K562 (cell line): Measurements from ENCODE around the gene CCDC136. TPM values are rescaled to one million over a fixed set of nuclear protein-coding genes. Genes with fewer than 3 reads are reported as not detected.

Experiments used
- ATAC-seq: fragments of 200-7000 bp; cut with Tn5 transposase; 3 replicates; pipeline ENCODE4 v1.9.1; 2020; ENCODE audit warnings: moderate library complexity
- BruUV-seq: library from RNA; stranded (reverse); fragments of 400-500 nt; replicated peaks from 2 replicates; lab custom pipeline; 2021; lab: Mats Ljungman, UMichigan
- CTCF ChIA-PET: fragments of 300-600 bp; formaldehyde crosslinking; extraction: SDS; loops from one replicate; lab custom pipeline; 2021; ENCODE audit warnings: low intra/inter-chr PET ratio; lab: Yijun Ruan, JAX
- POLR2A ChIA-PET: fragments of 300-600, 350-650 bp; sonication (Branson Sonifier 250); formaldehyde crosslinking; extraction: SDS; loops from one replicate; lab custom pipeline; 2021; ENCODE audit warnings: antibody characterized with exemption, inconsistent platforms; lab: Yijun Ruan, JAX
- DNase-seq, 4 experiments: peaks; one replicate each; pipeline versions ENCODE4 v3.0.0 to v3.0.0-alpha.2; 2011 to 2018; ENCODE audit warnings: low spot score in 3 of 4, mixed read lengths in 3 of 4; ENCODE audit errors: extremely low read depth in 1 of 4
- FAIRE-seq: peaks from 2 replicates; lab custom pipeline; 2011; peaks lifted over from hg19 to GRCh38; lab: Jason Lieb, UNC
- H2AFZ ChIP-seq: 2 replicates; pipeline ENCODE4 v1.6.0; 2011; ENCODE audit warnings: low read depth, low read length, control low read depth, inconsistent platforms
- H3K27ac ChIP-seq: fragments of 200-600 bp; 3 replicates; pipeline ENCODE4 v1.8.0; 2011; ENCODE audit warnings: low read depth, mild to moderate bottlenecking, control low read depth, inconsistent platforms, low read length, moderate library complexity, mixed read lengths; ENCODE audit errors: extremely low read depth
- H3K27me3 ChIP-seq, 2 experiments: fragments of 300-600 bp in 1 of 2; 2 replicates in 1 of 2; 3 replicates in 1 of 2; pipeline versions ENCODE4 v1.6.0 to v1.8.0; 2011; ENCODE audit warnings: inconsistent platforms in 2 of 2, low read length in 2 of 2, mild to moderate bottlenecking in 1 of 2, mixed read lengths in 1 of 2, moderate library complexity in 1 of 2; ENCODE audit not compliant: control insufficient read depth in 2 of 2, insufficient read depth in 2 of 2
- H3K36me3 ChIP-seq: fragments of 300-600 bp; 3 replicates; pipeline ENCODE4 v1.8.0; 2011; ENCODE audit warnings: mild to moderate bottlenecking, low read length, inconsistent platforms; ENCODE audit not compliant: control insufficient read depth, insufficient read depth
- H3K4me1 ChIP-seq, 2 experiments: fragments of 200-600 bp in 1 of 2; replicated peaks in 1 of 2; 2 replicates in 1 of 2; 3 replicates in 1 of 2; pipeline versions ENCODE4 v1.5.1 to v1.8.0; 2011; ENCODE audit warnings: inconsistent platforms in 2 of 2, low read length in 2 of 2, mild to moderate bottlenecking in 1 of 2, mixed read lengths in 1 of 2, moderate library complexity in 1 of 2; ENCODE audit not compliant: control insufficient read depth in 2 of 2, insufficient read depth in 2 of 2
- H3K4me2 ChIP-seq: 2 replicates; pipeline ENCODE4 v1.6.1; 2011; ENCODE audit warnings: low read length, control low read depth, inconsistent platforms, mixed read lengths; ENCODE audit not compliant: insufficient read depth
- H3K4me3 ChIP-seq: fragments of 200-600 bp; sonication (generic), shearing (Covaris generic); 2 replicates; pipeline ENCODE4 v1.5.1; 2016; ENCODE audit warnings: control low read depth, inconsistent platforms
- H3K79me2 ChIP-seq: fragments of 200-600 bp; 3 replicates; pipeline ENCODE4 v1.8.0; 2011; ENCODE audit warnings: low read length, inconsistent platforms; ENCODE audit not compliant: control insufficient read depth, insufficient read depth
- H3K9ac ChIP-seq, 2 experiments: 2 replicates each; pipeline versions ENCODE4 v1.6.0 to v1.6.1; 2011; ENCODE audit warnings: low read depth in 2 of 2, low read length in 2 of 2, control low read depth in 1 of 2, inconsistent platforms in 1 of 2, mild to moderate bottlenecking in 1 of 2, mixed read lengths in 1 of 2; ENCODE audit not compliant: insufficient read depth in 1 of 2
- H3K9me1 ChIP-seq: one replicate; pipeline ENCODE4 v1.6.0; 2011; ENCODE audit warnings: inconsistent platforms, mild to moderate bottlenecking, low read length, moderate library complexity; ENCODE audit not compliant: control insufficient read depth, insufficient read depth
- H3K9me3 ChIP-seq: replicated peaks from 2 replicates; pipeline ENCODE4 v1.5.1; 2011; ENCODE audit warnings: low read depth, low read length, inconsistent platforms; ENCODE audit not compliant: control insufficient read depth, insufficient read depth
- H4K20me1 ChIP-seq: replicated peaks from 2 replicates; pipeline ENCODE4 v1.6.1; 2011; ENCODE audit warnings: low read length, inconsistent platforms, mixed read lengths; ENCODE audit not compliant: control insufficient read depth, insufficient read depth
- BCOR ChIP-seq: fragments of 450-650 bp; IDR thresholded peaks from 2 replicates; pipeline ENCODE4 v1.6.1; 2016
- KDM1A ChIP-seq, 2 experiments: fragments of 450-650 bp; IDR thresholded peaks; 2 replicates each; pipeline ENCODE4 v1.6.1; 2016; ENCODE audit warnings: mild to moderate bottlenecking in 2 of 2
- MYBL2 ChIP-seq, 2 experiments: fragments of 450-650 bp in 1 of 2; sonication (generic) in 1 of 2; formaldehyde crosslinking in 1 of 2; IDR thresholded peaks; 2 replicates each; pipeline versions ENCODE4 v1.6.1 to v1.8.1; 2017 to 2022; ENCODE audit warnings: borderline replicate concordance in 1 of 2, inconsistent platforms in 1 of 2, low read depth in 1 of 2, mild to moderate bottlenecking in 1 of 2, missing genetic modification reagents in 1 of 2, moderate library complexity in 1 of 2
- PRMT5 ChIP-seq: sonication (generic); formaldehyde crosslinking; IDR thresholded peaks from 2 replicates; pipeline ENCODE4 v1.5.0; 2020; ENCODE audit warnings: missing genetic modification reagents
- RBFOX2 ChIP-seq: fragments of 200-400 bp; formaldehyde crosslinking; IDR thresholded peaks from 2 replicates; pipeline ENCODE4 v1.6.1; 2017; ENCODE audit warnings: low read depth, mild to moderate bottlenecking, low read length, moderate library complexity
- SNIP1 ChIP-seq: fragments of 450-650 bp; IDR thresholded peaks from 2 replicates; pipeline ENCODE4 v1.7.1; 2017; ENCODE audit warnings: low read depth, mild to moderate bottlenecking
- ZFP36 ChIP-seq: fragments of 150-350 bp; IDR thresholded peaks from 2 replicates; pipeline ENCODE4 v1.6.1; 2018; ENCODE audit warnings: low read length, low read depth; ENCODE audit not compliant: partially characterized antibody
- WGBS: fragments of 100-300 bp; shearing (Covaris generic); methylation state at CpG from one replicate; pipeline ENCODE4 v1.1.6; 2016; ENCODE audit warnings: low coverage, mixed read lengths; ENCODE audit not compliant: insufficient coverage; ENCODE audit errors: missing lambda C conversion rate; 5-methylcytosine and 5-hydroxymethylcytosine counted together
- in situ Hi-C: fragments of 300-500 bp; cut with MboI; formaldehyde crosslinking; loops from 4 replicates; pipeline ENCODE4 v1.15.0; 2018; ENCODE audit warnings: inconsistent platforms, mixed read lengths
- intact Hi-C: fragments of 100-400 bp; cut with micrococcal nuclease; formaldehyde crosslinking; loops from 2 replicates; pipeline ENCODE4 v1.14.2; 2022
- polyA plus RNA-seq, 8 experiments: library from polyadenylated mRNA; depleted of rRNA in 4 of 8; stranded (reverse) in 5 of 8; unstranded in 3 of 8; fragments of >200 nt; fragmentation: Nextera tagmentation in 2 of 8; fragmentation: Illumina TruSeq in 1 of 8; extraction: Ambion mirVana in 2 of 8; extraction: Trizol in 1 of 8; gene quantifications; 2 replicates each; pipeline versions ENCODE4 v1.2.1 to v1.2.3, GENCODE V29; 2011 to 2014; ENCODE audit warnings: inconsistent platforms in 1 of 8, missing spikeins in 1 of 8
- total RNA-seq, 7 experiments: library from RNA; depleted of rRNA in 6 of 7; stranded (reverse); fragments of >200 nt in 6 of 7; fragmentation: Illumina TruSeq in 2 of 7; extraction: Trizol in 2 of 7; gene quantifications; 2 replicates each; pipeline versions ENCODE4 v1.2.1 to v1.2.3, GENCODE V29; 2011 to 2021; ENCODE audit warnings: low replicate concordance in 1 of 7

The CCDC136 gene
- total and polyA plus RNA-seq, 9 of the 15 experiments (the other 6 are each of a cell fraction or from before 2014, with no cell fraction given): 2.4 to 40.8 (median 26.5) TPM

GRCh38 chr7:128835790-128836641 is 44.2 kb downstream of the CCDC136 start:
- WGBS: 90% methylated on average over 14 of the region's 14 CpGs
- no TSS peak for BruUV-seq
- Histone ChIP-seq H3K27ac (no peak overlapping the region), H3K9me3 (no peaks in the 10 kb centered on the region), H4K20me1 (0 out of 2 replicates have a peak, but pooled peaks cover 4% of the 10 kb centered on the region), H3K36me3 (peaks cover 82% of the 10 kb centered on the region; the same call in 2 of the 3 replicates), H3K4me2 (no peak overlapping the region), H3K9me1 (no peaks in the 10 kb centered on the region), H3K27me3 (no peaks in the 10 kb centered on the region), H3K79me2 (peaks cover 38% of the 10 kb centered on the region), H3K4me3 (no peak overlapping the region), H3K9ac (peak overlapping the region in 1 of 2 experiments; percentile 54; a peak in 2 of 4 replicates), H3K4me1 (peaks cover 16 to 68% of the 10 kb centered on the region in 2 experiments), H2AFZ (no peak overlapping the region)
- DNase-seq: no peak
- CTCF ChIA-PET: no interaction called here
- FAIRE-seq: no peak
- no peak for ATAC-seq
- in situ Hi-C loops (no loop called here), intact Hi-C loops (no loop called here)
- peak; percentile 55 for TF ChIP-seq RBFOX2
- TF ChIP-seq MYBL2 (IDR thresholded peaks at IDR 0.05; ENCODE audit: low read depth): no peak
- no peak for TF ChIP-seq MYBL2 (CRISPR knock-in tag; IDR thresholded peaks at IDR 0.05; ENCODE audit: borderline replicate concordance)
- no peak for TF ChIP-seq SNIP1
- TF ChIP-seq PRMT5 (CRISPR knock-in tag): 0 out of 2 replicates have a peak, but pooled peaks have one; percentile 3
- peak; percentile 58; the same call in 1 of the 2 replicates for TF ChIP-seq BCOR
- peak in 1 of 2 experiments; percentile 24; a peak in 1 of 4 replicates for TF ChIP-seq KDM1A (IDR thresholded peaks at IDR 0.05)
- TF ChIP-seq ZFP36: peak; percentile 74
- POLR2A ChIA-PET: interaction anchor here (0.6 to 1.8 kb wide), 14 partner anchors 8 to 138 kb away, joined by 3 to 7 read pairs (median 4); partner anchors contain the start of gene ATP6V1F
